Endothelial cell of umbilical vein (primary cell): Measurements from ENCODE around the gene TMIE.

Source experiments
- CTCF ChIP-seq, 2 donors: IDR thresholded peaks; 1 replicate in 1 of 2; 2 replicates in 1 of 2; pipeline ENCODE4 v1.5.1; 2011; ENCODE audit warnings: low read length in 2 of 2, mild to moderate bottlenecking in 2 of 2, moderate library complexity in 2 of 2, control low read depth in 1 of 2, inconsistent platforms in 1 of 2, low read depth in 1 of 2; ENCODE audit not compliant: insufficient read depth in 1 of 2; ENCODE audit errors: extremely low read depth in 1 of 2
- EZH2 ChIP-seq: IDR thresholded peaks from 2 replicates; pipeline ENCODE4 v1.6.1; 2012; ENCODE audit warnings: borderline replicate concordance, low read depth, mild to moderate bottlenecking, moderate library complexity, low read length, inconsistent platforms; ENCODE audit not compliant: severe bottlenecking
- GATA2 ChIP-seq: IDR thresholded peaks from 2 replicates; pipeline ENCODE4 v1.7.0; 2011; ENCODE audit warnings: low read depth, mild to moderate bottlenecking, moderate library complexity, mixed read lengths, low read length; ENCODE audit not compliant: insufficient read length, insufficient read depth
- JUN ChIP-seq: IDR thresholded peaks from 2 replicates; pipeline ENCODE4 v1.6.1; 2011; ENCODE audit warnings: borderline replicate concordance, low read depth; ENCODE audit not compliant: insufficient read length, insufficient read depth
- MYC ChIP-seq: IDR thresholded peaks from one replicate; pipeline ENCODE4 v1.6.1; 2011; ENCODE audit warnings: mild to moderate bottlenecking, low read depth, low read length
- POLR2A ChIP-seq: IDR thresholded peaks from 2 replicates; pipeline ENCODE4 v1.6.1; 2012; ENCODE audit warnings: low read depth, mild to moderate bottlenecking, control low read depth, low read length
- POLR2AphosphoS5 ChIP-seq: IDR thresholded peaks from 2 replicates; pipeline ENCODE4 v1.6.1; 2012; ENCODE audit warnings: low read depth, mild to moderate bottlenecking, control low read depth, low read length, moderate library complexity; ENCODE audit not compliant: insufficient read depth

GRCh38 chr3:46742992-46743585 is 41.9 kb downstream of the TMIE start:
- TF ChIP-seq JUN (no peak), CTCF (IDR thresholded peaks at IDR 0.05; ENCODE audit: extremely low read depth in 1 of 2, insufficient read depth in 1 of 2, low read depth in 1 of 2, low read length in 2 of 2) (no peak), POLR2AphosphoS5 (no peak), POLR2A (no peak), EZH2 (no peak), GATA2 (no peak), MYC (no peak)
